BLaER1 (cell line): ENCODE results near the gene ENOX2.
"Not testable (repeated sequence)": the region's sequence is repeated elsewhere in the genome, so short reads cannot be mapped to it uniquely, and the experiment has no call there.

ENCODE experiments used
- H3K27ac ChIP-seq: shearing (Covaris generic); formaldehyde crosslinking; 2 replicates; pipeline ENCODE4 v1.8.1; 2022
- H3K27me3 ChIP-seq: shearing (Covaris generic); formaldehyde crosslinking; 2 replicates; pipeline ENCODE4 v1.8.1; 2022
- H3K36me3 ChIP-seq: shearing (Covaris generic); formaldehyde crosslinking; 2 replicates; pipeline ENCODE4 v1.8.1; 2022
- H3K4me1 ChIP-seq: shearing (Covaris generic); formaldehyde crosslinking; 2 replicates; pipeline ENCODE4 v1.8.1; 2022
- H3K4me2 ChIP-seq: shearing (Covaris generic); formaldehyde crosslinking; 2 replicates; pipeline ENCODE4 v1.8.1; 2022
- H3K4me3 ChIP-seq: shearing (Covaris generic); formaldehyde crosslinking; 2 replicates; pipeline ENCODE4 v1.8.1; 2022
- H3K9ac ChIP-seq: shearing (Covaris generic); formaldehyde crosslinking; 2 replicates; pipeline ENCODE4 v1.8.1; 2022
- H3K9me3 ChIP-seq: shearing (Covaris generic); formaldehyde crosslinking; 2 replicates; pipeline ENCODE4 v1.8.1; 2022
- H4K20me1 ChIP-seq: shearing (Covaris generic); formaldehyde crosslinking; 2 replicates; pipeline ENCODE4 v1.8.1; 2022
- Cebpa-rat ChIP-seq: shearing (Covaris generic); IDR thresholded peaks from 2 replicates; pipeline ENCODE4 v1.8.1; 2022

Gene ENOX2

GRCh38 chrX:130801901-130802300 is 101.1 kb downstream of the ENOX2 start:
- no peaks in the 10 kb centered on the region for H3K4me1 ChIP-seq
- peaks cover 88% of the 10 kb centered on the region for H3K27me3 ChIP-seq
- peaks cover 8% of the 10 kb centered on the region; the same call in 1 of the 2 replicates for H4K20me1 ChIP-seq
- no peak overlapping the region for H3K27ac ChIP-seq
- no peak overlapping the region for H3K4me3 ChIP-seq
- no peaks in the 10 kb centered on the region for H3K36me3 ChIP-seq
- TF ChIP-seq Cebpa-rat, result no peak
- H3K4me2 ChIP-seq, result no peak overlapping the region
- no peaks in the 10 kb centered on the region for H3K9me3 ChIP-seq
- H3K9ac ChIP-seq, result no peak overlapping the region

GRCh38 chrX:130799393-130799792 is 103.6 kb downstream of the ENOX2 start:
- Histone ChIP-seq H3K4me3 (no peak overlapping the region), H3K9me3 (no peaks in the 10 kb centered on the region), H3K4me1 (no peaks in the 10 kb centered on the region), H3K9ac (no peak overlapping the region), H3K36me3 (no peaks in the 10 kb centered on the region), H3K27ac (no peak overlapping the region), H4K20me1 (peaks cover 14% of the 10 kb centered on the region; the same call in 1 of the 2 replicates), H3K4me2 (no peak overlapping the region), H3K27me3 (peaks cover 90% of the 10 kb centered on the region)
- TF ChIP-seq Cebpa-rat, result no peak

GRCh38 chrX:130793975-130794374 is 109.0 kb downstream of the ENOX2 start:
- H3K4me2 ChIP-seq, result no peak overlapping the region
- H3K9ac ChIP-seq, result no peak overlapping the region
- H3K9me3 ChIP-seq, result peaks cover 7% of the 10 kb centered on the region; the same call in 1 of the 2 replicates
- no peak overlapping the region for H3K4me3 ChIP-seq
- no peak for TF ChIP-seq Cebpa-rat
- no peak overlapping the region for H3K27ac ChIP-seq
- no peaks in the 10 kb centered on the region for H3K36me3 ChIP-seq
- no peaks in the 10 kb centered on the region for H3K4me1 ChIP-seq
- H4K20me1 ChIP-seq, result peaks cover 23% of the 10 kb centered on the region; the same call in 1 of the 2 replicates
- H3K27me3 ChIP-seq, result peaks cover 95% of the 10 kb centered on the region

- H3K27ac ChIP-seq, H3K4me1 ChIP-seq, H3K9ac ChIP-seq, H3K9me3 ChIP-seq, H3K36me3 ChIP-seq, H3K4me2 ChIP-seq, H3K4me3 ChIP-seq: not testable (repeated sequence)
- Histone ChIP-seq H3K27me3 (peaks cover 83% of the 10 kb centered on the region), H4K20me1 (peaks cover 23% of the 10 kb centered on the region; the same call in 1 of the 2 replicates)
These were observed 111.1 kb downstream of the ENOX2 start for GRCh38 chrX:130791870-130792269.

GRCh38 chrX:130789793-130790192 is 113.2 kb downstream of the ENOX2 start:
- Histone ChIP-seq H3K9ac (no peak overlapping the region), H3K9me3 (peaks cover 7% of the 10 kb centered on the region; the same call in 1 of the 2 replicates), H3K27ac (no peak overlapping the region), H3K4me2 (no peak overlapping the region), H3K4me1 (no peaks in the 10 kb centered on the region), H3K36me3 (no peaks in the 10 kb centered on the region), H3K27me3 (peaks cover 65% of the 10 kb centered on the region), H3K4me3 (no peak overlapping the region), H4K20me1 (peaks cover 17% of the 10 kb centered on the region; the same call in 1 of the 2 replicates)
- no peak for TF ChIP-seq Cebpa-rat

- Histone ChIP-seq H4K20me1 (peaks cover 13% of the 10 kb centered on the region; the same call in 1 of the 2 replicates), H3K9me3 (peaks cover 7% of the 10 kb centered on the region; the same call in 1 of the 2 replicates), H3K4me3 (no peak overlapping the region), H3K9ac (no peak overlapping the region), H3K36me3 (no peaks in the 10 kb centered on the region), H3K4me2 (no peak overlapping the region), H3K27me3 (peaks cover 65% of the 10 kb centered on the region), H3K27ac (no peak overlapping the region), H3K4me1 (no peaks in the 10 kb centered on the region)
- no peak for TF ChIP-seq Cebpa-rat
These were observed 114.0 kb downstream of the ENOX2 start for GRCh38 chrX:130788786-130789581.

- Histone ChIP-seq H3K4me2 (no peak overlapping the region), H4K20me1 (peaks cover 9% of the 10 kb centered on the region; the same call in 1 of the 2 replicates), H3K4me1 (no peaks in the 10 kb centered on the region), H3K27ac (no peak overlapping the region), H3K27me3 (peaks cover 64% of the 10 kb centered on the region), H3K9ac (no peak overlapping the region), H3K9me3 (no peaks in the 10 kb centered on the region), H3K36me3 (no peaks in the 10 kb centered on the region), H3K4me3 (no peak overlapping the region)
- TF ChIP-seq Cebpa-rat, result no peak
These were observed 117.0 kb downstream of the ENOX2 start for GRCh38 chrX:130786030-130786429.

- H3K4me1 ChIP-seq, result no peaks in the 10 kb centered on the region
- no peak overlapping the region for H3K4me3 ChIP-seq
- H3K36me3 ChIP-seq, result no peaks in the 10 kb centered on the region
- peaks cover 98% of the 10 kb centered on the region for H3K27me3 ChIP-seq
- no peak overlapping the region for H3K27ac ChIP-seq
- TF ChIP-seq Cebpa-rat, result no peak
- H3K9ac ChIP-seq, result no peak overlapping the region
- no peaks in the 10 kb centered on the region for H3K9me3 ChIP-seq
- H4K20me1 ChIP-seq, result peaks cover 5% of the 10 kb centered on the region; the same call in 1 of the 2 replicates
- H3K4me2 ChIP-seq, result no peak overlapping the region
These were observed 124.2 kb downstream of the ENOX2 start for GRCh38 chrX:130778773-130779172.

- Histone ChIP-seq H3K4me2 (no peak overlapping the region), H3K9me3 (no peaks in the 10 kb centered on the region), H3K9ac (no peak overlapping the region), H3K4me1 (no peaks in the 10 kb centered on the region), H3K4me3 (no peak overlapping the region), H3K27ac (no peak overlapping the region), H3K27me3 (peaks cover 100% of the 10 kb centered on the region), H3K36me3 (no peaks in the 10 kb centered on the region), H4K20me1 (peaks cover 19% of the 10 kb centered on the region; the same call in 1 of the 2 replicates)
- TF ChIP-seq Cebpa-rat, result no peak
These were observed 127.2 kb downstream of the ENOX2 start for GRCh38 chrX:130775849-130776248.

- no peak for TF ChIP-seq Cebpa-rat
- Histone ChIP-seq H3K9ac (no peak overlapping the region), H3K36me3 (no peaks in the 10 kb centered on the region), H3K27ac (no peak overlapping the region), H3K4me3 (no peak overlapping the region), H3K4me1 (no peaks in the 10 kb centered on the region), H3K4me2 (no peak overlapping the region), H3K9me3 (no peaks in the 10 kb centered on the region), H4K20me1 (peaks cover 21% of the 10 kb centered on the region; the same call in 1 of the 2 replicates), H3K27me3 (peaks cover 99% of the 10 kb centered on the region)
These were observed 130.2 kb downstream of the ENOX2 start for GRCh38 chrX:130772776-130773143.
